Right lobe of liver (tissue), 4 donors: ENCODE data around the gene FBXO44.

ENCODE experiments used
- CTCF ChIP-seq, 4 donors: fragments of 200-600 bp in 3 of 4; fragments of 450-650 bp in 1 of 4; IDR thresholded peaks; one replicate each; pipeline versions ENCODE4 v1.5.1 to v1.8.0; 2016 to 2022; ENCODE audit warnings: antibody characterized with exemption in 4 of 4, mild to moderate bottlenecking in 2 of 4
- POLR2A ChIP-seq: fragments of 450-650 bp; IDR thresholded peaks from one replicate; pipeline ENCODE4 v1.6.1; 2017; ENCODE audit warnings: antibody characterized with exemption, mild to moderate bottlenecking
- donor health status: DM: no; HTN: no; CAD: no.
- donor health status: DM: no; HTN: no; CAD: no.
- donor health status: DM: no; HTN: yes; CAD: no.

GRCh38 chr1:11701981-11702803 is 47.5 kb downstream of the FBXO44 start:
- TF ChIP-seq CTCF (IDR thresholded peaks at IDR 0.05) (no peak), POLR2A (no peak)
